GM12874 (cell line): ENCODE measurements around the gene FSTL5.

Experiments
- CTCF ChIP-seq: IDR thresholded peaks from 2 replicates; pipeline ENCODE4 v1.5.1; 2011; ENCODE audit warnings: low read depth, mild to moderate bottlenecking, control low read depth, low read length, moderate library complexity; ENCODE audit not compliant: insufficient read depth

FSTL5 gene

DNA sequence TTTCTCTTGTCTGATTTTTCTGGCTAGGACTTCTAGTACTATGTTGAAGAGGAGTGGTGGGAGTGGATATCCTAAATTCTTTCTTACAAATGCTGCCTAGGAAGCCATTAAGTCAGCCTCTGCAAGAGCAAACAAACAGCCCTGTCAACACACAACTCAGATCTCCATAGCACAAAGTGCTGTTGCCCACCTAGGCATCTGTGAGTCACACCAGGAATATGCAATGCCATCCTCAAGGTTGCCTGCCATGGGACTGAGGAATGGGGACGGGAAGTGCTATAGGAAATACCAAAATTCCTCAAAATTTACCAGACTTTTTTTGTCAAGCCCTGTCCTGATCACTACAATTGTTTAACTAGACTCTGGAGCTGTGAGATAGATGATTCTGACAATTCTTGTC lies 466.9 kb downstream of the FSTL5 start:
- TF ChIP-seq CTCF, result no peak

DNA sequence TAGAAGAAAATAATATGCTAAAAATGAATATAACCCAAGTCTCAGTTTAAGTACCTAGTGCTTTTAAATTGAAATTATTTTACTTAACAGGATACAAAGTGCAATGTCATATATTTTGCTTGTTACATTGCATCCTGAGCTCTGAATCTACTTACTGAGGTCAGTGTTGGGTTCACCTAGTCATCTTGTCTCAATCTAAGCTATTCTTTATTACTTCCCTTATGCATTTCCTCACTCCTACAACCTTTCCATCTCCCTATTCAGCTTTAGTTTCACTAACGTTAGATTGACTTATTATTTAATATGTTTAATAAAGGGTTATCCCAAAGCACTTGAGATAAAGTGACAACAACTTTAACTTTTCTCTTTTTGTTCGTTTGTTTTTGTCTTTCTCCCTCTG lies 483.7 kb downstream of the FSTL5 start:
- TF ChIP-seq CTCF, result no peak

- no peak for TF ChIP-seq CTCF
Measured at GRCh38 chr4:161664740-161665139, 499.1 kb downstream of the FSTL5 start.

DNA sequence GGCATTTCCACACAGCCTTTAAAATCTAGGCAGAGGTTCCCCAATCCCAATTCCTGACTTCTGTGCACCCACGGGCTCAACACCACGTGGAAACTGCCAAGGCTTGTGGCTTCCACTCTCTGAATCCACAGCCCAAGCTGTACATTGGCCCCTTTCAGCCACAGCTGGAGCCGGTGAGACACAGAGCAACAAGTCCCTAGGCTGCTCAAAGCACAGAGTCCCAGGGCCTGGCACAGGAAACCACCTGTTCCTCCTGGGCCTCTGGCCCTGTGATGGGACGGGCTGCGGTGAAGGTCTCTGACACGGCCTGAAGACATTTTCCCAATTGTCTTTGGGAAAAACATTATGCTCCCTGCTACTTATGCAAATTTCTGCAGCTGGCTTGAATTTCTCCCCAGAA lies 500.0 kb downstream of the FSTL5 start:
- no peak for TF ChIP-seq CTCF

DNA sequence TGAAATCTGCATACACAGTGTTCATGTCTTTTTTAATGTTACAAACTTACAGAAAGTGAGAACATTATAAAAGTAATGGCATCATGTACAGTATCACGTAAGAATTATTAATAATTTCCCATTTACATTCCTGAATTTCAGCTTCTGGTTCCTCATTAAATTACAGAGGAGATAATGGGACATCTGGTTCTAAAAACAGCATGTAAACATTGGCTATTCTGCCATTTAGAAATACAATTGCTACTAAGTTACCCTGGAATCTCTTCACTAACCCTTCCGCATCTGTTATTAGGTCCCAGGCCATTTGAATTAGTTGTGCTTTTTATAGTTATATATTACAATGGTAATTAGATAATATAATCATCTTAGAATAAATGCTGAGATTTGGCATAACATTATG lies 505.1 kb downstream of the FSTL5 start:
- TF ChIP-seq CTCF, result no peak

DNA sequence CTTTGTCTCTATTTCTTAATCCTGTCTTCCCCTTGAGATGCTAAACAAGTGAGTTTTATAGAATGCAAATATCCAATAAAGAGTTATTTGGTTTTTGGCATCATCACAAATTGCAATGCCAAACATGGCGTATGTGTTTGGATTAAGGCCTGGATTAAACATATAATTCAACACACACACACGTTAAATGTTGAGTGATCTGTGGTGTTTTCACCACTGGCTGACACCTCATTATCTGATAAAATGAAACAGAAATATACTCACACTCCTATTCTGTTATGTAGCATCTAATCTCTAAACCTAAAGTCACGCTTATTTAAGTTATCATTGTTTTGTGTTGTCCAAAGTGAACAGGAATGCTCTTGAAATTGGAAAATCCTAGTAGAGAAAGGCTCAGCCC lies 506.2 kb downstream of the FSTL5 start:
- TF ChIP-seq CTCF, result no peak

DNA sequence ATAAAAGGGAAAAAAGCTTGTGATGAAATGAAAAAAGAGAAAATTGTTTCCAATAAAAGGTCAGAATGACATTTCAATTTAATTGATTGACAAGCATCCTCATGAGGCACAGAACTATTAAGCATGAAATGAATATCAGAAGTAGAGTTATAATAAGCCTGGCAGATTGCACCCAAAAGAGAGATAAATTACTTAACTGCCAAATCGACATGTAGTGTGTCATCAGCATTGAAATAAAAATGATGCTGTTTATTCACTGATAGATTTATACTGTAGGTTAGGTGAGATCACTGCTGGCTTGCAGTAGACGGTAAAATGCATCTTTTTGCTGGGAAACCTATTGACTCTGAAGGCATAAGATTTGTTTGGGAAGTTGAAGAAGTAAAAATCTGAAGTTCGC lies 507.2 kb downstream of the FSTL5 start:
- TF ChIP-seq CTCF, result no peak

DNA sequence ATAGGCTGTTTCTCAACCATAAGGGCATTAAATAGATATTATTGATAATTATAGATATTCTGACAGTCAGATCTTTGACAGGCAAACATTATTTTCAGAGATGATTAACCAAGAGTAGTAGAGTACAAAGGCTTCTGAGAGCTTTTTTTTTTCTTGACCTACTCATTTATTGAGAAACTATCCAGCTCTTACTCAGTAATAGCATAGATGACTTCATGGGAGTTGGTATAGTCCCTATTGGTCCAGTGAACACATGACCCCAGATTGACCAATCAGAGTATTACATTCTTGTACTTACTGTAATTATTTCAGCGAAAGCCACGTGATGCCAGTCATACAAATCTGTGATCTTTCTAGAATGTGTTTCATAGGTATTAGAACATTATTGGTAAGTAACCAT lies 508.7 kb downstream of the FSTL5 start:
- TF ChIP-seq CTCF, result no peak
